Measurements from ENCODE around the gene PAPPA.

The PAPPA gene

DNA sequence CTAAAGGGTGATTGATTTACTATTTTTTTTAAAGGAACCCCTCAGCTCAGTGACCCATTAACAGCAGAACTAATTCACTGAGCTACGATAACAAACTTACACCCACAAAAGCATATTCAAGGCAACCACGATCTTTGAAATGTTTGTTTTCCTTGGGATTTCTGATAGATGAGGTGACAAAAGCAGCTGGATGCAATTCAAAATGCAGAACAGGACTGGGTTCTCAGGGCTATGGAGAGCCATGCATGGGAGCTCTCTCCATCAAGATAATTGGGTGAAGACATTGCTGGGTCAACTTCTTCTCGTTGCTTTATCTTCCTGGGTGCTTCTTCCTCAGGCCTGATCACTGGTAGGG, 60.1 kb downstream of the PAPPA start:
- Histone ChIP-seq H3K4me1 (ENCODE audit: control insufficient read depth, insufficient read depth, low read length) (peaks cover 2% of the 10 kb centered on the region; the same call in 1 of the 2 replicates), H3K4me3 (ENCODE audit: low read depth, low read length) (no peak overlapping the region), H3K27ac (ENCODE audit: extremely low read depth, low read depth, low read length) (no peak overlapping the region), H3K36me3 (ENCODE audit: control insufficient read depth in 2 of 2, insufficient read depth in 1 of 2, low read length in 2 of 2) (no peaks in the 10 kb centered on the region), H3K9me3 (ENCODE audit: control insufficient read depth, insufficient read depth, low read depth, low read length) (no peaks in the 10 kb centered on the region)
- TF ChIP-seq BCL11B (tag by site-specific recombination; IDR thresholded peaks at IDR 0.05; ENCODE audit: low read depth) (no peak), HOXD13 (CRISPR knock-in tag; IDR thresholded peaks at IDR 0.05; ENCODE audit: borderline replicate concordance) (no peak), ZNF654 (tag by site-specific recombination; IDR thresholded peaks at IDR 0.05; ENCODE audit: low read depth) (no peak), ZFP37 (tag by site-specific recombination; IDR thresholded peaks at IDR 0.05) (no peak), ZNF24 (tag by site-specific recombination; IDR thresholded peaks at IDR 0.05) (no peak), ZFP3 (tag by site-specific recombination; IDR thresholded peaks at IDR 0.05; ENCODE audit: low read depth) (no peak), ZNF274 (IDR thresholded peaks at IDR 0.05; ENCODE audit: low read length) (no peak), ZNF274 (tag by site-specific recombination; IDR thresholded peaks at IDR 0.05; ENCODE audit: borderline replicate concordance) (no peak), TRIM28 (IDR thresholded peaks at IDR 0.05; ENCODE audit: borderline replicate concordance, low read length) (no peak), ZNF529 (tag by site-specific recombination; IDR thresholded peaks at IDR 0.05; ENCODE audit: insufficient replicate concordance) (no peak), ZNF391 (tag by site-specific recombination; IDR thresholded peaks at IDR 0.05; ENCODE audit: borderline replicate concordance, low read depth) (no peak), ZBTB1 (tag by site-specific recombination; IDR thresholded peaks at IDR 0.05) (no peak), ZNF510 (tag by site-specific recombination; IDR thresholded peaks at IDR 0.05; ENCODE audit: insufficient replicate concordance) (no peak), ZNF138 (tag by site-specific recombination; IDR thresholded peaks at IDR 0.05; ENCODE audit: borderline replicate concordance) (no peak), GLI2 (tag by site-specific recombination; IDR thresholded peaks at IDR 0.05; ENCODE audit: borderline replicate concordance, low read depth) (no peak)
- TF ChIP-seq, protein P1, sequence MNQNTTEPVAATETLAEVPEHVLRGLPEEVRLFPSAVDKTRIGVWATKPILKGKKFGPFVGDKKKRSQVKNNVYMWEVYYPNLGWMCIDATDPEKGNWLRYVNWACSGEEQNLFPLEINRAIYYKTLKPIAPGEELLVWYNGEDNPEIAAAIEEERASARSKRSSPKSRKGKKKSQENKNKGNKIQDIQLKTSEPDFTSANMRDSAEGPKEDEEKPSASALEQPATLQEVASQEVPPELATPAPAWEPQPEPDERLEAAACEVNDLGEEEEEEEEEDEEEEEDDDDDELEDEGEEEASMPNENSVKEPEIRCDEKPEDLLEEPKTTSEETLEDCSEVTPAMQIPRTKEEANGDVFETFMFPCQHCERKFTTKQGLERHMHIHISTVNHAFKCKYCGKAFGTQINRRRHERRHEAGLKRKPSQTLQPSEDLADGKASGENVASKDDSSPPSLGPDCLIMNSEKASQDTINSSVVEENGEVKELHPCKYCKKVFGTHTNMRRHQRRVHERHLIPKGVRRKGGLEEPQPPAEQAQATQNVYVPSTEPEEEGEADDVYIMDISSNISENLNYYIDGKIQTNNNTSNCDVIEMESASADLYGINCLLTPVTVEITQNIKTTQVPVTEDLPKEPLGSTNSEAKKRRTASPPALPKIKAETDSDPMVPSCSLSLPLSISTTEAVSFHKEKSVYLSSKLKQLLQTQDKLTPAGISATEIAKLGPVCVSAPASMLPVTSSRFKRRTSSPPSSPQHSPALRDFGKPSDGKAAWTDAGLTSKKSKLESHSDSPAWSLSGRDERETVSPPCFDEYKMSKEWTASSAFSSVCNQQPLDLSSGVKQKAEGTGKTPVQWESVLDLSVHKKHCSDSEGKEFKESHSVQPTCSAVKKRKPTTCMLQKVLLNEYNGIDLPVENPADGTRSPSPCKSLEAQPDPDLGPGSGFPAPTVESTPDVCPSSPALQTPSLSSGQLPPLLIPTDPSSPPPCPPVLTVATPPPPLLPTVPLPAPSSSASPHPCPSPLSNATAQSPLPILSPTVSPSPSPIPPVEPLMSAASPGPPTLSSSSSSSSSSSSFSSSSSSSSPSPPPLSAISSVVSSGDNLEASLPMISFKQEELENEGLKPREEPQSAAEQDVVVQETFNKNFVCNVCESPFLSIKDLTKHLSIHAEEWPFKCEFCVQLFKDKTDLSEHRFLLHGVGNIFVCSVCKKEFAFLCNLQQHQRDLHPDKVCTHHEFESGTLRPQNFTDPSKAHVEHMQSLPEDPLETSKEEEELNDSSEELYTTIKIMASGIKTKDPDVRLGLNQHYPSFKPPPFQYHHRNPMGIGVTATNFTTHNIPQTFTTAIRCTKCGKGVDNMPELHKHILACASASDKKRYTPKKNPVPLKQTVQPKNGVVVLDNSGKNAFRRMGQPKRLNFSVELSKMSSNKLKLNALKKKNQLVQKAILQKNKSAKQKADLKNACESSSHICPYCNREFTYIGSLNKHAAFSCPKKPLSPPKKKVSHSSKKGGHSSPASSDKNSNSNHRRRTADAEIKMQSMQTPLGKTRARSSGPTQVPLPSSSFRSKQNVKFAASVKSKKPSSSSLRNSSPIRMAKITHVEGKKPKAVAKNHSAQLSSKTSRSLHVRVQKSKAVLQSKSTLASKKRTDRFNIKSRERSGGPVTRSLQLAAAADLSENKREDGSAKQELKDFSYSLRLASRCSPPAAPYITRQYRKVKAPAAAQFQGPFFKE (tag by site-specific recombination; IDR thresholded peaks at IDR 0.05; ENCODE audit: borderline replicate concordance): no peak
- TF ChIP-seq, protein P2, sequence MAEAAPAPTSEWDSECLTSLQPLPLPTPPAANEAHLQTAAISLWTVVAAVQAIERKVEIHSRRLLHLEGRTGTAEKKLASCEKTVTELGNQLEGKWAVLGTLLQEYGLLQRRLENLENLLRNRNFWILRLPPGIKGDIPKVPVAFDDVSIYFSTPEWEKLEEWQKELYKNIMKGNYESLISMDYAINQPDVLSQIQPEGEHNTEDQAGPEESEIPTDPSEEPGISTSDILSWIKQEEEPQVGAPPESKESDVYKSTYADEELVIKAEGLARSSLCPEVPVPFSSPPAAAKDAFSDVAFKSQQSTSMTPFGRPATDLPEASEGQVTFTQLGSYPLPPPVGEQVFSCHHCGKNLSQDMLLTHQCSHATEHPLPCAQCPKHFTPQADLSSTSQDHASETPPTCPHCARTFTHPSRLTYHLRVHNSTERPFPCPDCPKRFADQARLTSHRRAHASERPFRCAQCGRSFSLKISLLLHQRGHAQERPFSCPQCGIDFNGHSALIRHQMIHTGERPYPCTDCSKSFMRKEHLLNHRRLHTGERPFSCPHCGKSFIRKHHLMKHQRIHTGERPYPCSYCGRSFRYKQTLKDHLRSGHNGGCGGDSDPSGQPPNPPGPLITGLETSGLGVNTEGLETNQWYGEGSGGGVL (tag by site-specific recombination; IDR thresholded peaks at IDR 0.05): no peak
- TF ChIP-seq, protein P3, sequence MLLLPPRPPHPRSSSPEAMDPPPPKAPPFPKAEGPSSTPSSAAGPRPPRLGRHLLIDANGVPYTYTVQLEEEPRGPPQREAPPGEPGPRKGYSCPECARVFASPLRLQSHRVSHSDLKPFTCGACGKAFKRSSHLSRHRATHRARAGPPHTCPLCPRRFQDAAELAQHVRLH (tag by site-specific recombination; IDR thresholded peaks at IDR 0.05): no peak
- TF ChIP-seq, protein P4, sequence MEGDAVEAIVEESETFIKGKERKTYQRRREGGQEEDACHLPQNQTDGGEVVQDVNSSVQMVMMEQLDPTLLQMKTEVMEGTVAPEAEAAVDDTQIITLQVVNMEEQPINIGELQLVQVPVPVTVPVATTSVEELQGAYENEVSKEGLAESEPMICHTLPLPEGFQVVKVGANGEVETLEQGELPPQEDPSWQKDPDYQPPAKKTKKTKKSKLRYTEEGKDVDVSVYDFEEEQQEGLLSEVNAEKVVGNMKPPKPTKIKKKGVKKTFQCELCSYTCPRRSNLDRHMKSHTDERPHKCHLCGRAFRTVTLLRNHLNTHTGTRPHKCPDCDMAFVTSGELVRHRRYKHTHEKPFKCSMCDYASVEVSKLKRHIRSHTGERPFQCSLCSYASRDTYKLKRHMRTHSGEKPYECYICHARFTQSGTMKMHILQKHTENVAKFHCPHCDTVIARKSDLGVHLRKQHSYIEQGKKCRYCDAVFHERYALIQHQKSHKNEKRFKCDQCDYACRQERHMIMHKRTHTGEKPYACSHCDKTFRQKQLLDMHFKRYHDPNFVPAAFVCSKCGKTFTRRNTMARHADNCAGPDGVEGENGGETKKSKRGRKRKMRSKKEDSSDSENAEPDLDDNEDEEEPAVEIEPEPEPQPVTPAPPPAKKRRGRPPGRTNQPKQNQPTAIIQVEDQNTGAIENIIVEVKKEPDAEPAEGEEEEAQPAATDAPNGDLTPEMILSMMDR (tag by site-specific recombination; IDR thresholded peaks at IDR 0.05): no peak
- TF ChIP-seq, protein P5, sequence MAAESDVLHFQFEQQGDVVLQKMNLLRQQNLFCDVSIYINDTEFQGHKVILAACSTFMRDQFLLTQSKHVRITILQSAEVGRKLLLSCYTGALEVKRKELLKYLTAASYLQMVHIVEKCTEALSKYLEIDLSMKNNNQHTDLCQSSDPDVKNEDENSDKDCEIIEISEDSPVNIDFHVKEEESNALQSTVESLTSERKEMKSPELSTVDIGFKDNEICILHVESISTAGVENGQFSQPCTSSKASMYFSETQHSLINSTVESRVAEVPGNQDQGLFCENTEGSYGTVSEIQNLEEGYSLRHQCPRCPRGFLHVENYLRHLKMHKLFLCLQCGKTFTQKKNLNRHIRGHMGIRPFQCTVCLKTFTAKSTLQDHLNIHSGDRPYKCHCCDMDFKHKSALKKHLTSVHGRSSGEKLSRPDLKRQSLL (tag by site-specific recombination; IDR thresholded peaks at IDR 0.05): no peak
- CTCF ChIA-PET: interaction anchor here (0.6 to 1.3 kb wide), 3 partner anchors 37 to 97 kb away, joined by 3 to 4 read pairs (median 3); no protein-coding TSS in a partner anchor
- POLR2A ChIA-PET: no interaction called here

Measured in HEK293 (cell line).